Ascending aorta (tissue), 2 donors: Measurements from ENCODE around the gene CDR2L. TPM values are rescaled to one million over a fixed set of nuclear protein-coding genes. Genes with fewer than 3 reads are reported as not detected.

Experiments
- DNase-seq, 2 donors: peaks; one replicate each; pipeline ENCODE4 v3.0.0-alpha.2; 2019; ENCODE audit warnings: low spot score in 2 of 2
- H3K27ac ChIP-seq, 2 donors: fragments of 200-600 bp; sonication (generic); one replicate each; pipeline ENCODE4 v1.5.1; 2016 to 2017; ENCODE audit warnings: mild to moderate bottlenecking in 1 of 2
- H3K27me3 ChIP-seq: fragments of 200-600 bp; sonication (generic); one replicate; pipeline ENCODE4 v1.5.1; 2017
- H3K36me3 ChIP-seq, 2 donors: fragments of 200-600 bp; sonication (generic); one replicate each; pipeline ENCODE4 v1.5.1; 2016
- H3K4me1 ChIP-seq, 2 donors: fragments of 200-600 bp; sonication (generic); one replicate each; pipeline ENCODE4 v1.5.1; 2016 to 2017; ENCODE audit warnings: mild to moderate bottlenecking in 1 of 2
- H3K4me3 ChIP-seq, 2 donors: fragments of 200-600 bp; sonication (generic); one replicate each; pipeline ENCODE4 v1.5.1; 2016 to 2017; ENCODE audit warnings: mild to moderate bottlenecking in 1 of 2
- H3K9me3 ChIP-seq, 2 donors: fragments of 200-600 bp; sonication (generic); one replicate each; pipeline ENCODE4 v1.5.1; 2016
- CTCF ChIP-seq, 3 experiments: fragments of 200-600 bp in 2 of 3; fragments of 450-650 bp in 1 of 3; sonication (generic) in 2 of 3; IDR thresholded peaks; one replicate each; pipeline ENCODE4 v1.5.1; 2016 to 2019; ENCODE audit warnings: antibody characterized with exemption in 3 of 3, mild to moderate bottlenecking in 1 of 3, moderate library complexity in 1 of 3
- intact Hi-C: fragments of 100-400 bp; cut with DNase I; formaldehyde crosslinking; loops from one replicate; pipeline ENCODE4 v1.15.1; 2023
- total RNA-seq: library from RNA; depleted of rRNA; stranded (reverse); fragments of >200 nt; gene quantifications from one replicate; pipeline ENCODE4 v1.1.0, GENCODE V29; 2016

Gene CDR2L
- total RNA-seq, 1 donor from 2014 or later: 54.7 TPM

GRCh38 chr17:74998783-74999182 is 11.4 kb downstream of the CDR2L start:
- intact Hi-C loops: no loop called here
- Histone ChIP-seq H3K4me1 (no peaks in the 10 kb centered on the region), H3K27ac (no peak overlapping the region), H3K27me3 (no peaks in the 10 kb centered on the region), H3K9me3 (no peaks in the 10 kb centered on the region), H3K4me3 (no peak overlapping the region), H3K36me3 (peaks cover 32 to 43% of the 10 kb centered on the region in 2 donors)
- TF ChIP-seq CTCF (IDR thresholded peaks at IDR 0.05): no peak
- DNase-seq: no peak

- TF ChIP-seq CTCF (IDR thresholded peaks at IDR 0.05): no peak
- peaks cover 39 to 49% of the 10 kb centered on the region in 2 donors for H3K36me3 ChIP-seq
- no peak overlapping the region for H3K27ac ChIP-seq
- no peak overlapping the region for H3K4me3 ChIP-seq
- intact Hi-C loops: no loop called here
- H3K9me3 ChIP-seq: no peaks in the 10 kb centered on the region
- H3K27me3 ChIP-seq: no peaks in the 10 kb centered on the region
- no peaks in the 10 kb centered on the region for H3K4me1 ChIP-seq
- DNase-seq: no peak
Observed at GRCh38 chr17:74999523-74999922, 12.1 kb downstream of the CDR2L start.

- intact Hi-C loops: no loop called here
- peaks cover 47 to 58% of the 10 kb centered on the region in 2 donors for H3K36me3 ChIP-seq
Observed at GRCh38 chr17:75001915-75002843, 14.7 kb downstream of the CDR2L start.

DNA sequence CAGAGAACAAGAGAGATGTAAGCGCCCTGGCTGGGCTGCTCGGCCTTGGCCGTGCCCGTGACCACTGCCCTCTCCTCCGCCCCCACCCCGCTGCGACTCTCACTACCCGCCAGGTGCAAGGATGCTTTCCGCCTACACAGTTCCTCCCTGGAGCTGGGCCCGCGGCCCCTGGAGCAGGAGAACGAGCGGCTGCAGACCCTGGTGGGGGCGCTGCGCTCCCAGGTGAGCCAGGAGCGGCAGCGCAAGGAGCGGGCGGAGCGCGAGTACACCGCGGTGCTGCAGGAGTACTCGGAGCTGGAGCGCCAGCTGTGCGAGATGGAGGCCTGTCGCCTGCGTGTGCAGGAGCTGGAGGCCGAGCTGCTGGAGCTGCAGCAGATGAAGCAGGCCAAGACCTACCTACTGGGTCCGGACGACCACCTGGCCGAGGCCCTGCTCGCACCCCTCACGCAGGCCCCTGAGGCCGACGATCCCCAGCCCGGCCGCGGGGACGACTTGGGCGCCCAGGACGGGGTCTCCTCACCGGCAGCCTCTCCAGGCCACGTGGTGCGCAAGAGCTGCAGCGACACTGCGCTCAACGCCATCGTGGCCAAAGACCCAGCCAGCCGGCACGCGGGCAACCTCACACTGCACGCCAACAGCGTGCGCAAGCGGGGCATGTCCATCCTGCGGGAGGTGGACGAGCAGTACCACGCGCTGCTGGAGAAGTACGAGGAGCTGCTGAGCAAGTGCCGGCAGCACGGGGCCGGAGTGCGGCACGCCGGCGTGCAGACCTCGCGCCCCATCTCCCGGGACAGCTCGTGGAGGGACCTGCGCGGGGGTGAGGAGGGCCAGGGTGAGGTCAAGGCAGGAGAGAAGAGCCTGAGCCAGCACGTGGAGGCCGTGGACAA is 15.9 kb downstream of the CDR2L start:
- Histone ChIP-seq H3K9me3 (no peaks in the 10 kb centered on the region), H3K27ac (no peak overlapping the region), H3K4me1 (no peaks in the 10 kb centered on the region), H3K27me3 (no peaks in the 10 kb centered on the region), H3K36me3 (peaks cover 47 to 58% of the 10 kb centered on the region in 2 donors), H3K4me3 (no peak overlapping the region)
- intact Hi-C loops: no loop called here
- TF ChIP-seq CTCF (IDR thresholded peaks at IDR 0.05): no peak
- DNase-seq: no peak

More at GRCh38 chr17:75001915-75002843, 14.7 kb downstream of the CDR2L start:
- H3K4me3 ChIP-seq: no peak overlapping the region
- DNase-seq: no peak
- no peaks in the 10 kb centered on the region for H3K27me3 ChIP-seq
- H3K4me1 ChIP-seq: no peaks in the 10 kb centered on the region
- no peaks in the 10 kb centered on the region for H3K9me3 ChIP-seq
- no peak overlapping the region for H3K27ac ChIP-seq
- no peak for TF ChIP-seq CTCF (IDR thresholded peaks at IDR 0.05)

GRCh38 chr17:75003957-75004355 is 16.5 kb downstream of the CDR2L start:
- no peak overlapping the region for H3K4me3 ChIP-seq
- intact Hi-C loops: no loop called here
- no peak for DNase-seq
- H3K27ac ChIP-seq: no peak overlapping the region
- H3K27me3 ChIP-seq: no peaks in the 10 kb centered on the region
- no peaks in the 10 kb centered on the region for H3K9me3 ChIP-seq
- peaks cover 47 to 58% of the 10 kb centered on the region in 2 donors for H3K36me3 ChIP-seq
- TF ChIP-seq CTCF (IDR thresholded peaks at IDR 0.05): no peak
- no peaks in the 10 kb centered on the region for H3K4me1 ChIP-seq
